ENCODE data around the gene PCDHB3. TPM values are rescaled to one million over a fixed set of nuclear protein-coding genes. Genes with fewer than 3 reads are reported as not detected.

PCDHB3 gene
- total RNA-seq (ENCODE audit: low replicate concordance) = 0.15 and 1.1 TPM in 2 replicates

DNA sequence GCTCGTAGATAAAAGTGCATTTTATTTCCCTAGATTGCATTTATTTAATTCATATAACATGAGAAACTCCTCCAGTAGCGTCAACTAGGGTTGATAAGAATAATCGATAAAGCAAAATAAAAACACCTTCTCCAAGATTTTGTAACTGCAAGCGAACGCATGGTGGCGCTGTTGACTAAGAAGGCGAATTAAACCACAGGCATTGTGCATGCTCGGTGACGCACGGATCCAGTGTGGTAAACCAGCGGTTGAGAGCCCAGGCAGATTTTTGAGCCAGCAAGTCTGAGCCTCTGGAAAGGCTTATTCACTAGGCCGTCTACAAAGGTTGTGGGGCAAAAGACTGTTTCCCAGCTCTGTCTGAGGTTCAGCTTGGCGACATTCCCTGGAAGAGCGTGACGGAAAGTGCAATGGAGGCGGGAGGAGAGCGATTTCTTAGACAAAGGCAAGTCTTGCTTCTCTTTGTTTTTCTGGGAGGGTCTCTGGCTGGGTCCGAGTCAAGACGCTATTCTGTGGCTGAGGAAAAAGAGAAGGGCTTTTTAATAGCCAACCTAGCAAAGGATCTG lies at the start of gene PCDHB3:
PCDHB3 (plus strand) TSS at position 231 of the 563 bp plus-strand sequence; CDS start at position 408, 177 bp downstream.

DNA sequence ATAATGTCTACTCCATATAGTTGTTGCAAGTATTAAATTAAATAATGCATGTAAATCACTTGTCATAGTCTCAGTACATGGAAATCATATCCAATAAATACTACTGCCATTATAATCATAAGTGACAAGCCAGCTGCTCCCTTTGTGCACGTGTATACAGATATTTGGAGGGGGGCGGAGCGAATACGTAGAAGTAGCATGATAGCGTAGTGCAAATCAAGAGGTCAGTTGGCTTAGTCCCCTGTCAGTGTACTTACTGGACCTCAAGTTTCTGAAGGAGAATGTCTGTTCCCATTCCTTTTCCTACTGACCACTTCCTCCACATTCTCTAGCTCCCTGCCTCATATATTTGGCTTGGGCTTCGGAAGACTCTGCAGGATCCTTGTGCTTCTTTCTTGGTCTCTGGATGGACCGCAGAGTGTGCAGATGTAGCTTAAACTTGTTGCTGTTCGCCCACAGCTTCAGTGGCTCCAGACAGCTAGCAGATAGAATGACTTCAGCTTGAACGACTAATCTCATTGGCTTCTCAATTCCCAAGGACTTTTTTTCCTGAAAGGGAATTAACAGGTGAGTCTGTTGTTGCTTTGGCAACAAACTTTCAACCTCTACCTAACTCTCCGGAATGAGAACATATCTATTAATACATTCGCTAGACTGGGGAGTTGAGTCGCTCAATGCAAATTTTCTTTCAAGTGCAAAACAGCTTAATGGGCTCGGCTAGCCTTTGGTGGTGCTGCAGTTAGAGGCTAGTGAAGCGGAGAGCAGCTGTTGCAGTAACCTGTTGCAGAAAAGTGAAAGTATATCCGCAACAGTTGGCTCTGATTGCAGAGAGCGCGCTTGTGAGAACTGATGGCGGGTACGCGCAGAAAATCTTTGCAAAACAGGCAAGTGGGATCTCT lies 49.4 kb upstream of the PCDHB3 start, which contains the start of gene PCDHB1:
PCDHB1 (plus strand) TSS at position 753 of the 899 bp plus-strand sequence; CDS start at position 850, 97 bp downstream.

DNA sequence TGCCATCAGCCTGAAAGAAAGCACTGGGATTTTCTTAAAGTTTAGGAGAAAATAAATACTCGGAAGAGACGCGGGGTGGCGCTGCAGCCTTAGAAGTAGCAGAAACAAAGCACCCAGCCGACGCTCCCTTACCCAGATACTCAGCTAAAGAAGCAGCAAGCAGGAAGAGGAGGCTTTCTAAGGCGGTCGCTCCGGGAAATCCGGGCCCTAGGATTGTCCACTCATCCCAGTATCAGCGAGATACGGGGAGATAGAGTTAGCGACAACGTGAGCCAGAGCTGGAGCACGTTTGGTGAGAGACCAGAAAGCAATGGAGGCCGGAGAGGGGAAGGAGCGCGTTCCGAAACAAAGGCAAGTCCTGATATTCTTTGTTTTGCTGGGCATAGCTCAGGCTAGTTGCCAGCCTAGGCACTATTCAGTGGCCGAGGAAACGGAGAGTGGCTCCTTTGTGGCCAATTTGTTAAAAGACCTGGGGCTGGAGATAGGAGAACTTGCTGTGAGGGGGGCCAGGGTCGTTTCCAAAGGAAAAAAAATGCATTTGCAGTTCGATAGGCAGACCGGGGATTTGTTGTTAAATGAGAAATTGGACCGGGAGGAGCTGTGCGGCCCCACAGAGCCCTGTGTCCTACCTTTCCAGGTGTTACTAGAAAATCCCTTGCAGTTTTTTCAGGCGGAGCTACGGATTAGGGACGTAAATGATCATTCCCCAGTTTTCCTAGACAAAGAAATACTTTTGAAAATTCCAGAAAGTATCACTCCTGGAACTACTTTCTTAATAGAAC lies 5.6 kb upstream of the PCDHB3 start, which contains the start of gene PCDHB2:
PCDHB2 (plus strand) TSS at position 135 of the 782 bp plus-strand sequence; CDS start at position 311, 176 bp downstream.

DNA sequence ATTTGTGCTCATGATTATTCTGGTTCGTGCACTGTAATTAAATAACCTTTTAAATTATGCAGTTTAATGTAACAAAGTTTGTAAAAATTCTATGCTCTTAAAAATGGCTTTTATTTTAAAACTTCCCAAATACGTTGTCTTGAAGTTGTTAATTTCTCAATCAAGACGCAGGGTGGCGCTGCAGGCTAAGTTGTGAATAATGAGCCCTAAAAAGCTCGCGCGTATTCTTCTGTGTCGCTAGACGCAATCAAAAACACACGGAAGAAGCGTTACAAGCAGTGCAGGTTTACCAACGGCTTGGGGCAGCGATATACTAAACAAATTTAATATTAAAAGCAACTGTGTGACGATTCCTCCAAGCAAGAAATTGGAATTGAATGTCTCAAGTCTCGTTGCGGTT lies 21.3 kb downstream of the PCDHB3 start, which contains the start of gene PCDHB4:
PCDHB4 (plus strand) TSS at position 256 of the 400 bp plus-strand sequence. CDS start 181 bp downstream, outside the sequence.

DNA sequence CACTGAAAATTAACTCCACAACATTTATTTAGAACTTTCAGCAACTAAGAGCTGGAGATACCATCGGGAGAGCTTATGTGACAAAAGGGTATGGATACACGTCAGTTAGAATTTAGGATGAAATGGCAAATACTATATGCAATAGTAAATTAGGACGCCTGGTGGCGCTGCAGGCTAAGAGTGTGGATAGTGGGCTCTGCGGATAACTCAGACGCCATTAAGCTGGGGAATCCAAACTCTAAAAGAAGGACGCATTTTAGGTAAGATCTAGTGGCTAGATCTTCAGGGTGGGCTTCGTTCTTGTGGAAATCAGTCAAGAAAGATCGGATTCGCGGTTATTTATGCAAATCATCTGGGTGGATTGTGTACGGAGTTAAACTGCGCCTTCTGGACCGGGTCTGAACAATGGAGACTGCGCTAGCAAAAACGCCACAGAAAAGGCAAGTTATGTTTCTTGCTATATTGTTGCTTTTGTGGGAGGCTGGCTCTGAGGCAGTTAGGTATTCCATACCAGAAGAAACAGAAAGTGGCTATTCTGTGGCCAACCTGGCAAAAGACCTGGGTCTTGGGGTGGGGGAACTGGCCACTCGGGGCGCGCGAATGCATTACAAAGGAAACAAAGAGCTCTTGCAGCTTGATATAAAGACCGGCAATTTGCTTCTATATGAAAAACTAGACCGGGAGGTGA lies 34.9 kb downstream of the PCDHB3 start, which contains the start of gene PCDHB5:
PCDHB5 (plus strand) TSS at position 177 of the 688 bp plus-strand sequence; CDS start at position 406, 229 bp downstream.

DNA sequence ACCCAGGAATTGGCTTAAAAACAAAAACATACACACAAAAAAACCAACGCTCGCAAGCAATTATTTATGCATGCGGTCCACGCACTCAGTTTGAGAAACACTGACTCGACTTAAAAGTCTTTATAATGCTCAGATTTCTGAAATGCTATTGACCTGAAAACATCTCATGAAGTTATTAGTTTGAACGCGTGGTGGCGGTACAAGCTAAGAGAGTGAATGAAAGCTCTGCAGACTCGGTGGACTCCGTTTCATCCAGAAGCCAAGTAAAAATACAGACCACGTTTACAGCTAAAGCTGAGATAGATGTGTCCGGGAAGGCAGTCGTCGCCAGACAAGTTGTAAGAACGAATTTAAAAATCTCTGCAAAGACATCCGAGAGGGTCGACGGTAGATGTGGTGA lies 49.5 kb downstream of the PCDHB3 start, which contains the start of gene PCDHB6:
PCDHB6 (plus strand) TSS at position 246 of the 400 bp plus-strand sequence. CDS start 201 bp downstream, outside the sequence.

Other genes with a start within 250 kb of the PCDHB3 start
- gene PCDHA10, start 244.6 kb upstream of the PCDHB3 start, total RNA-seq (ENCODE audit: low replicate concordance) = 0.08 and 1.4 TPM in 2 replicates
- gene PCDHA11, start 231.5 kb upstream of the PCDHB3 start, total RNA-seq (ENCODE audit: low replicate concordance) = 0.15 and 0.59 TPM in 2 replicates
- gene PCDHA12, start 225.2 kb upstream of the PCDHB3 start, total RNA-seq (ENCODE audit: low replicate concordance) = 0.15 and 0.59 TPM in 2 replicates
- 0.08 and 0.59 TPM in 2 replicates for gene PCDHA13, start 218.3 kb upstream of the PCDHB3 start, total RNA-seq (ENCODE audit: low replicate concordance)
- under 0.01 and 0.35 TPM in 2 replicates for gene PCDHAC1, start 174.2 kb upstream of the PCDHB3 start, total RNA-seq (ENCODE audit: low replicate concordance)
- 0.15 and 2.3 TPM in 2 replicates for gene PCDHAC2, start 134.0 kb upstream of the PCDHB3 start, total RNA-seq (ENCODE audit: low replicate concordance)
- gene PCDHB1, start 49.1 kb upstream of the PCDHB3 start, total RNA-seq (ENCODE audit: low replicate concordance) = not detected in 2 replicates
- 1.1 and 3.7 TPM in 2 replicates for gene PCDHB2, start 5.9 kb upstream of the PCDHB3 start, total RNA-seq (ENCODE audit: low replicate concordance)
- 0.08 and 0.23 TPM in 2 replicates for gene PCDHB4, start 21.3 kb downstream of the PCDHB3 start, total RNA-seq (ENCODE audit: low replicate concordance)
- gene PCDHB5, start 34.7 kb downstream of the PCDHB3 start, total RNA-seq (ENCODE audit: low replicate concordance) = 2.3 and 3.7 TPM in 2 replicates
- gene PCDHB6, start 49.6 kb downstream of the PCDHB3 start, total RNA-seq (ENCODE audit: low replicate concordance) = 0.08 TPM in 1 of 2 replicates, not detected in the other
- 0.30 and 0.47 TPM in 2 replicates for gene PCDHB7, start 72.2 kb downstream of the PCDHB3 start, total RNA-seq (ENCODE audit: low replicate concordance)
- 0.23 and 0.35 TPM in 2 replicates for gene PCDHB8, start 77.3 kb downstream of the PCDHB3 start, total RNA-seq (ENCODE audit: low replicate concordance)
- gene PCDHB16, start 81.9 kb downstream of the PCDHB3 start, total RNA-seq (ENCODE audit: low replicate concordance) = 0.23 and 0.70 TPM in 2 replicates
- gene PCDHB9, start 86.7 kb downstream of the PCDHB3 start, total RNA-seq (ENCODE audit: low replicate concordance) = 0.12 and 0.30 TPM in 2 replicates
- 0.59 and 0.68 TPM in 2 replicates for gene PCDHB10, start 91.9 kb downstream of the PCDHB3 start, total RNA-seq (ENCODE audit: low replicate concordance)
- 0.38 and 0.70 TPM in 2 replicates for gene PCDHB11, start 99.2 kb downstream of the PCDHB3 start, total RNA-seq (ENCODE audit: low replicate concordance)
- gene PCDHB12, start 108.2 kb downstream of the PCDHB3 start, total RNA-seq (ENCODE audit: low replicate concordance) = 0.15 and 0.23 TPM in 2 replicates
- gene PCDHB13, start 113.4 kb downstream of the PCDHB3 start, total RNA-seq (ENCODE audit: low replicate concordance) = 0.59 and 0.75 TPM in 2 replicates
- gene PCDHB14, start 122.9 kb downstream of the PCDHB3 start, total RNA-seq (ENCODE audit: low replicate concordance) = 0.59 and 2.1 TPM in 2 replicates
- 0.70 and 1.2 TPM in 2 replicates for gene PCDHB15, start 144.9 kb downstream of the PCDHB3 start, total RNA-seq (ENCODE audit: low replicate concordance)
- 0.23 TPM in 1 of 2 replicates, not detected in the other for gene SLC25A2, start 203.6 kb downstream of the PCDHB3 start, total RNA-seq (ENCODE audit: low replicate concordance)
- gene TAF7, start 220.3 kb downstream of the PCDHB3 start, total RNA-seq (ENCODE audit: low replicate concordance) = 69.5 and 80.4 TPM in 2 replicates
- gene PCDHGA1, start 230.0 kb downstream of the PCDHB3 start, total RNA-seq (ENCODE audit: low replicate concordance) = 0.75 and 1.3 TPM in 2 replicates
- 1.2 and 1.7 TPM in 2 replicates for gene PCDHGA2, start 238.3 kb downstream of the PCDHB3 start, total RNA-seq (ENCODE audit: low replicate concordance)
- 0.23 and 0.98 TPM in 2 replicates for gene PCDHGA3, start 243.4 kb downstream of the PCDHB3 start, total RNA-seq (ENCODE audit: low replicate concordance)
- 1.5 and 2.4 TPM in 2 replicates for gene PCDHGB1, start 249.6 kb downstream of the PCDHB3 start, total RNA-seq (ENCODE audit: low replicate concordance)

Data from smooth muscle cell of the coronary artery (primary cell).